Neural progenitor cell (in vitro differentiated cells): ENCODE data around the gene LTN1.

ENCODE experiments used
- EZH2 ChIP-seq: fragments of 200-600 bp; sonication (generic); IDR thresholded peaks from 2 replicates; pipeline ENCODE4 v1.6.1; 2017; ENCODE audit warnings: antibody characterized with exemption, mild to moderate bottlenecking, moderate library complexity
- EZH2phosphoT487 ChIP-seq: fragments of 200-600 bp; sonication (generic); IDR thresholded peaks from 2 replicates; pipeline ENCODE4 v1.6.1; 2017; ENCODE audit warnings: antibody characterized with exemption
- TF ChIP-seq, protein P1 (sequence below): fragments of 200-600 bp; sonication (generic); IDR thresholded peaks from 2 replicates; pipeline ENCODE4 v1.5.1; 2017; ENCODE audit warnings: antibody characterized with exemption, mild to moderate bottlenecking

DNA sequence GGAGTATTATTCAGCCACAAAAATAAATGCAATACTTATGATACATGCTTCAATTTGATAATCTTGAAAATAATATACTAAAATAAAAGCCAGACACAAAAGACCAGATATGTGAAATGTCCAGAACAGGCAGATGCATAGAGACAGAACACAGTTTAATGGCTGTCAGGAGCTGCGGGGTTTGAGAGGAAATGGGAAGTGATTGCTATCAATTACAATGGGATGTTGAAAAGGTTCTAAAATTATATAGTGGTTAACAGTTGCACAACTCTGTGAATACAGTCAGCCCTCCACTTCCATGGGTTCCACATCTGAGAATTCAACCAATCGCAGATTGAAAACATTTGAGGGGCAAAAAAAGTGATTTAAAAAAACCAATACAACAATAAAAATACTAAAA is 54.0 kb downstream of the LTN1 start:
- TF ChIP-seq, protein P1, sequence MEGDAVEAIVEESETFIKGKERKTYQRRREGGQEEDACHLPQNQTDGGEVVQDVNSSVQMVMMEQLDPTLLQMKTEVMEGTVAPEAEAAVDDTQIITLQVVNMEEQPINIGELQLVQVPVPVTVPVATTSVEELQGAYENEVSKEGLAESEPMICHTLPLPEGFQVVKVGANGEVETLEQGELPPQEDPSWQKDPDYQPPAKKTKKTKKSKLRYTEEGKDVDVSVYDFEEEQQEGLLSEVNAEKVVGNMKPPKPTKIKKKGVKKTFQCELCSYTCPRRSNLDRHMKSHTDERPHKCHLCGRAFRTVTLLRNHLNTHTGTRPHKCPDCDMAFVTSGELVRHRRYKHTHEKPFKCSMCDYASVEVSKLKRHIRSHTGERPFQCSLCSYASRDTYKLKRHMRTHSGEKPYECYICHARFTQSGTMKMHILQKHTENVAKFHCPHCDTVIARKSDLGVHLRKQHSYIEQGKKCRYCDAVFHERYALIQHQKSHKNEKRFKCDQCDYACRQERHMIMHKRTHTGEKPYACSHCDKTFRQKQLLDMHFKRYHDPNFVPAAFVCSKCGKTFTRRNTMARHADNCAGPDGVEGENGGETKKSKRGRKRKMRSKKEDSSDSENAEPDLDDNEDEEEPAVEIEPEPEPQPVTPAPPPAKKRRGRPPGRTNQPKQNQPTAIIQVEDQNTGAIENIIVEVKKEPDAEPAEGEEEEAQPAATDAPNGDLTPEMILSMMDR, result no peak
- TF ChIP-seq EZH2phosphoT487 (no peak), EZH2 (no peak)
